CD4-positive, alpha-beta T cell treated with Interleukin-2 at 100 ng/mL for 4 hours (primary cell): ENCODE results near the gene DCTN1.

Experiments
- DNase-seq: peaks from one replicate; pipeline ENCODE4 v3.0.0-alpha.2; 2020; ENCODE audit warnings: low spot score

DCTN1 gene

GRCh38 chr2:74321737-74322136, 58.4 kb downstream of the DCTN1 start:
- no peak for DNase-seq

GRCh38 chr2:74317701-74318100, 62.4 kb downstream of the DCTN1 start:
- DNase-seq = no peak

DNA sequence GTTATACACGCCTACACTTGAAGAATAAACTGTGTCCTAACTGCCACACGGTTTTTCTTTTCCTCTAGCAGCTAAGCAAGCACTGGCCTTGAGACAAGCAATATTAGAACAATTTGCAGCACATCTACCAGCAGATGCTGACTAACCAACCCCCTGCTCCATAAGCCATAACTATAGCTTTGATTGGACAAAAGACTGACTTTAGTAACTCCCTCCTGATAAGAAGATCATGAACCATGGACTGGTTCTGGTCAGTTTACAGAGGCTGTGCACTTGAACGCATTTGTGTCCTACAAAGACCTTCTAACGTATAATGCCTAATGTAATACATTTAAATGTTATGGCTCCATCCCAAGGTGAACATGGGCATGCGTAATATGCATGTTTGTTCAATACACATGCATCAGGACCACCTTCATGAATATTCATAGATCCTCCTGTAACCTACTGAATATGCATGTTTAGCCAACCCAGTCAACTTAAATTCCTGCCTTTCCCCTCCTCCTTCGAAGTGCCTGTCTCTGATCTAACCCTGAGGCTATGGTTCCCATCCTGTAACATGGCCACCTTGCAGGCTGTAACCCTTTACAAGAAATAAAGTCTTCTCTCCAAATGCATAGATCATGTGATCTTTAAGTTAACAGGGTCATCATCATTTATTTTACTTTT, 63.4 kb downstream of the DCTN1 start:
- no peak for DNase-seq

DNA sequence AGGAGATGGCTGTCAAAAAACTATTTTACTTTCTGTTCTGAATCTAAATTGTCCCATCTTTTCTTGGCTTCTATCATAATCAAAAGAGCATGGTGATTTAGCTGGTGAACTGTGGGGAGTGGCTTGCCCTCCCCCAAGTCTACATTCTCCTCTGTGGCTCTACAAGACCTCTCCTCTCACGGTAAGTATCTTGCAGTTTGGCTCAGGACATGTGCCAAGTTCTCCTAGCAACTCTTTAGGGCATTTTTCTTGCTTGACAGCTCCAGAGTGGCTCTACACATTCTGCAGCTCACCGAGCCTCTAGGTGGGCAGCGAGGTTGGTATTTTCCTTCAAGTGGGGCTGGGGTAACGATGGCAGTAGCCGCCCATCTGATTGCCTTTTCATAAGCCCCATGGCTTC, 66.0 kb downstream of the DCTN1 start:
- DNase-seq = no peak

- no peak for DNase-seq
These were observed 66.6 kb downstream of the DCTN1 start for GRCh38 chr2:74313497-74313896.

DNA sequence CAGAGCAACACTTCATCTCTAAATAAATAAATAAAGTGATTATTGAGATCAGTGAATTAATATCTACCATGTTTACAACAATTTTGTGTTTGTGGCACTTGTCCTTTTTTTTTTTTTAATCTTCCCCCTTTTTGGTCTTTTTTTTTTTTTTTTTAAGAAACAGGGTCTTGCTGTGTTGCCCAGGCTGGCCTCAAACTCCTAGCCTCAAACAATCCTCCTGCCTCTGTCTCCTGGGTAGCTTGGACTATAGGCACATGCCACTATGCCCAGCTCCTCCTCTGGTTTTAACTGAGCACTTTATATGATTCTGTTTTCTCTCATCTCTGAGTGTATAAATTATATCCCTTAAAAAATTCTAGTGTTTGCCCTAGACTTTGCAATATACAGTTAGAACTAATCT, 67.2 kb downstream of the DCTN1 start:
- no peak for DNase-seq
